ENCODE results near the gene FASTKD3. TPM values are rescaled to one million over a fixed set of nuclear protein-coding genes. Genes with fewer than 3 reads are reported as not detected.

FASTKD3 gene
- total and polyA plus RNA-seq, 2 experiments from 2014 or later = 14.7 to 22.4 TPM

DNA sequence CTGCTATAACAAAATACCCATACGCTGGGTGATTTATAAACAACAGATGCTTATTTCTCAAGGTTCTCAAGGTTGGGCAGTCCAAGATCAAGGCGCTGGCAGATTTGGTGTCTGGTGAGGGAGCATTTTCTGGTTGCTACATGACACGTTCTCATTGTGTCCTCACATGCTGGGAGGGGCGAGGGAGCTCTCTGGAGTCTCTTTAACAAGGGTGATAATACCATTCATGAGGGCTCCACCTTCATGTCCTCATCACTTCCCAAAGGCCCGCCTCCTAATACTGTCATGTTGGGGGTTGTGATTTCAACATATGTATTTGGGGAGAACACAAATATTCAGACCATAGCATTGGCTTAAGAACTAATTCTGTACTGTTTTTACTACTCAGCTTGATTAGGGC lies 22.5 kb downstream of the FASTKD3 start:
- no peaks in the 10 kb centered on the region for H3K9me3 ChIP-seq (ENCODE audit: low read depth)
- H3K4me1 ChIP-seq (ENCODE audit: insufficient read depth) = no peaks in the 10 kb centered on the region
- H3K4me2 ChIP-seq = no peak overlapping the region
- H3K79me2 ChIP-seq = no peaks in the 10 kb centered on the region
- no peak overlapping the region for H3K27ac ChIP-seq
- H4K20me1 ChIP-seq (ENCODE audit: insufficient read depth, poor library complexity, severe bottlenecking) = no peaks in the 10 kb centered on the region
- no peaks in the 10 kb centered on the region for H3K36me3 ChIP-seq (replicated peaks; ENCODE audit: insufficient read depth, low read depth)
- WGBS (ENCODE audit: low lambda C conversion rate, missing lambda C conversion rate) = 94% methylated on average over 5 of the region's 5 CpGs
- no peak overlapping the region for H2AFZ ChIP-seq
- no peak for TF ChIP-seq EZH2phosphoT487 (IDR thresholded peaks at IDR 0.05; ENCODE audit: low read depth, severe bottlenecking, unreplicated experiment)
- TF ChIP-seq, protein P1, sequence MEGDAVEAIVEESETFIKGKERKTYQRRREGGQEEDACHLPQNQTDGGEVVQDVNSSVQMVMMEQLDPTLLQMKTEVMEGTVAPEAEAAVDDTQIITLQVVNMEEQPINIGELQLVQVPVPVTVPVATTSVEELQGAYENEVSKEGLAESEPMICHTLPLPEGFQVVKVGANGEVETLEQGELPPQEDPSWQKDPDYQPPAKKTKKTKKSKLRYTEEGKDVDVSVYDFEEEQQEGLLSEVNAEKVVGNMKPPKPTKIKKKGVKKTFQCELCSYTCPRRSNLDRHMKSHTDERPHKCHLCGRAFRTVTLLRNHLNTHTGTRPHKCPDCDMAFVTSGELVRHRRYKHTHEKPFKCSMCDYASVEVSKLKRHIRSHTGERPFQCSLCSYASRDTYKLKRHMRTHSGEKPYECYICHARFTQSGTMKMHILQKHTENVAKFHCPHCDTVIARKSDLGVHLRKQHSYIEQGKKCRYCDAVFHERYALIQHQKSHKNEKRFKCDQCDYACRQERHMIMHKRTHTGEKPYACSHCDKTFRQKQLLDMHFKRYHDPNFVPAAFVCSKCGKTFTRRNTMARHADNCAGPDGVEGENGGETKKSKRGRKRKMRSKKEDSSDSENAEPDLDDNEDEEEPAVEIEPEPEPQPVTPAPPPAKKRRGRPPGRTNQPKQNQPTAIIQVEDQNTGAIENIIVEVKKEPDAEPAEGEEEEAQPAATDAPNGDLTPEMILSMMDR (IDR thresholded peaks at IDR 0.05; ENCODE audit: poor library complexity) = no peak
- TF ChIP-seq EZH2 (IDR thresholded peaks at IDR 0.05; ENCODE audit: borderline replicate concordance) = no peak
- no peak overlapping the region for H3K4me3 ChIP-seq
- DNase-seq (ENCODE audit: low spot score) = no peak
- no peaks in the 10 kb centered on the region for H3K27me3 ChIP-seq
- no peaks in the 10 kb centered on the region for H3K9me2 ChIP-seq (replicated peaks; ENCODE audit: insufficient read depth)

DNA sequence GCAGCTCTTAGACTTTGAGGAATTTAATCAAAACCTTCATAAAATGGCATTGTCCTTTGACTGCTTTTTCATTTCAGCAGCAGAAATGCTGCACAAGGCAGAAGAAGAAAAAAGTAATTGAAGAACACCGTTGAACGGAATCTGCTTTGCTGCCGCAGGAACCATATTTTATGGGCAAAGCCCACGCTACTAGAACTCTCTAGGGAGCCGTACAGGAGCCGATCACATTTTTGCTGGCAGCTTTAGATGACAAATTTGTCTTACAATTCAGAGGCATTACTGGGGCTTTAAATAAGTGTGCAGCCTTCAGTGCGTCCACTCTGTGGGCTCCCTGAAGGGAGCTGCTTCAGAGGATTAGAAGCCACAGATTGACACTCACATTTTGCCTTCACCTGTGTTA lies 23.3 kb downstream of the FASTKD3 start:
- no peak for DNase-seq (ENCODE audit: low spot score)
- H3K4me2 ChIP-seq = no peak overlapping the region
- no peaks in the 10 kb centered on the region for H3K9me2 ChIP-seq (replicated peaks; ENCODE audit: insufficient read depth)
- H3K36me3 ChIP-seq (replicated peaks; ENCODE audit: insufficient read depth, low read depth) = no peaks in the 10 kb centered on the region
- H3K27me3 ChIP-seq = no peaks in the 10 kb centered on the region
- H3K27ac ChIP-seq = no peak overlapping the region
- no peaks in the 10 kb centered on the region for H4K20me1 ChIP-seq (ENCODE audit: insufficient read depth, poor library complexity, severe bottlenecking)
- no peaks in the 10 kb centered on the region for H3K4me1 ChIP-seq (ENCODE audit: insufficient read depth)
- no peak overlapping the region for H2AFZ ChIP-seq
- TF ChIP-seq, protein P1 (IDR thresholded peaks at IDR 0.05; ENCODE audit: poor library complexity) = no peak
- TF ChIP-seq EZH2phosphoT487 (IDR thresholded peaks at IDR 0.05; ENCODE audit: low read depth, severe bottlenecking, unreplicated experiment) = no peak
- no peak for TF ChIP-seq EZH2 (IDR thresholded peaks at IDR 0.05; ENCODE audit: borderline replicate concordance)
- H3K4me3 ChIP-seq = no peak overlapping the region
- H3K79me2 ChIP-seq = no peaks in the 10 kb centered on the region
- 84% methylated on average over 7 of the region's 7 CpGs for WGBS (ENCODE audit: low lambda C conversion rate, missing lambda C conversion rate)
- H3K9me3 ChIP-seq (ENCODE audit: low read depth) = no peaks in the 10 kb centered on the region

DNA sequence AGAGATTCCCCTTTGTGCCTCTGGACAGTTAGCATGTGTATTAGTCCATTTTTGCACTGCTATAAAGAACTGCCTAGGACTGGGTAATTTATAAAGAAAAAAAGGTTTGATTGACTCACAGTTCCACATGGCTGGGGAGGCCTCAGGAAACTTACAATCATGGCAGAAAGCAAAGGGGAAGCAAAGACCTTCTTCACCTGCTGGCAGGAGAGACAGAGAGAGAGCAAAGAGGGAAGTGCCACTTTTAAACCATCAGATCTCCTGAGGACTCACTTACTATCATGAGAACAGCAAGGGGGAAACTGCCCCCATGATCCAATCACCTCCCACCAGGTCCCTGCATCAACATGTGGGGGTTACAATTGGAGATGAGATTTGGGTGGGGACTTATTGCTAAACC lies 23.9 kb downstream of the FASTKD3 start:
- DNase-seq (ENCODE audit: low spot score) = no peak
- no peaks in the 10 kb centered on the region for H3K79me2 ChIP-seq
- no peak overlapping the region for H3K4me3 ChIP-seq
- H3K27ac ChIP-seq = no peak overlapping the region
- no peaks in the 10 kb centered on the region for H3K36me3 ChIP-seq (replicated peaks; ENCODE audit: insufficient read depth, low read depth)
- TF ChIP-seq EZH2 (IDR thresholded peaks at IDR 0.05; ENCODE audit: borderline replicate concordance) = no peak
- TF ChIP-seq, protein P1 (IDR thresholded peaks at IDR 0.05; ENCODE audit: poor library complexity) = no peak
- TF ChIP-seq EZH2phosphoT487 (IDR thresholded peaks at IDR 0.05; ENCODE audit: low read depth, severe bottlenecking, unreplicated experiment) = no peak
- no peaks in the 10 kb centered on the region for H4K20me1 ChIP-seq (ENCODE audit: insufficient read depth, poor library complexity, severe bottlenecking)
- no peaks in the 10 kb centered on the region for H3K9me2 ChIP-seq (replicated peaks; ENCODE audit: insufficient read depth)
- no peak overlapping the region for H2AFZ ChIP-seq
- H3K4me1 ChIP-seq (ENCODE audit: insufficient read depth) = no peaks in the 10 kb centered on the region
- H3K27me3 ChIP-seq = no peaks in the 10 kb centered on the region
- H3K9me3 ChIP-seq (ENCODE audit: low read depth) = no peaks in the 10 kb centered on the region
- H3K4me2 ChIP-seq = no peak overlapping the region

DNA sequence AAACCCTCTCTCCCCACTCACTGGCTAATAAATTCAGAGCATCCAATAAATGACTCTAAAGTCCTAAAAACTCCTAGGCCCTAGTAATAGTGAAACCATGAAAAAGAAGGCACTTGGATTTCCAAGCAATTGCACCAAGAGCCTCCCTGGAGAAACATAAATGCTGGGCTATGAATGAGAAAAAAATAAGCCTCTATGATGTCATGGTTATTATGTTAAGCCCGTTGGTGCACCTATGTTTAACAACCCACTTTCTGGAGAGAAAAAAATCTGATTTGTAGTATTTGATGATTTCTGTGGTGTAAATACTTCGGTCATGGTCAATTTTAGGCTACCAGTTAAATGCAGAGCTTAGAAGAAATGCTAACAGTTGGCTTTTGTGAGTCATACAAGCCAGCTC lies 26.3 kb downstream of the FASTKD3 start:
- TF ChIP-seq, protein P1 (IDR thresholded peaks at IDR 0.05; ENCODE audit: poor library complexity) = no peak
- TF ChIP-seq EZH2phosphoT487 (IDR thresholded peaks at IDR 0.05; ENCODE audit: low read depth, severe bottlenecking, unreplicated experiment) = no peak
- TF ChIP-seq EZH2 (IDR thresholded peaks at IDR 0.05; ENCODE audit: borderline replicate concordance) = no peak
- Histone ChIP-seq H3K27me3 (no peaks in the 10 kb centered on the region), H3K36me3 (replicated peaks; ENCODE audit: insufficient read depth, low read depth) (no peaks in the 10 kb centered on the region), H3K4me1 (ENCODE audit: insufficient read depth) (no peaks in the 10 kb centered on the region), H3K4me3 (no peak overlapping the region), H3K9me2 (replicated peaks; ENCODE audit: insufficient read depth) (no peaks in the 10 kb centered on the region), H2AFZ (no peak overlapping the region), H4K20me1 (ENCODE audit: insufficient read depth, poor library complexity, severe bottlenecking) (no peaks in the 10 kb centered on the region), H3K9me3 (ENCODE audit: low read depth) (no peaks in the 10 kb centered on the region), H3K79me2 (no peaks in the 10 kb centered on the region), H3K4me2 (no peak overlapping the region), H3K27ac (no peak overlapping the region)
- 88% methylated on average over 2 of the region's 2 CpGs for WGBS (ENCODE audit: low lambda C conversion rate, missing lambda C conversion rate)
- DNase-seq (ENCODE audit: low spot score) = no peak
